ENCODE results near the gene COMT.
"Not testable (repeated sequence)": the region's sequence is repeated elsewhere in the genome, so short reads cannot be mapped to it uniquely, and the experiment has no call there.

Gene COMT

GRCh38 chr22:19903031-19903430 lies 38.5 kb upstream of the COMT start:
- Histone ChIP-seq H3K4me3 (no peak overlapping the region), H3K27ac (no peak overlapping the region)
- no peak for TF ChIP-seq CTCF (IDR thresholded peaks at IDR 0.05)
- no peak for DNase-seq (ENCODE audit: low spot score)

GRCh38 chr22:19903513-19903912 lies 38.1 kb upstream of the COMT start:
- no peak for TF ChIP-seq CTCF (IDR thresholded peaks at IDR 0.05)
- Histone ChIP-seq H3K4me3 (no peak overlapping the region), H3K27ac (no peak overlapping the region)
- no peak for DNase-seq (ENCODE audit: low spot score)

- no peak for TF ChIP-seq CTCF (IDR thresholded peaks at IDR 0.05)
- no peak overlapping the region for H3K4me3 ChIP-seq
- H3K27ac ChIP-seq, result no peak overlapping the region
- no peak for DNase-seq (ENCODE audit: low spot score)
These were observed 37.3 kb upstream of the COMT start for GRCh38 chr22:19904174-19904856.

GRCh38 chr22:19904935-19905334 lies 36.6 kb upstream of the COMT start:
- DNase-seq (ENCODE audit: low spot score), result no peak
- H3K27ac ChIP-seq, result no peak overlapping the region
- H3K4me3 ChIP-seq, result no peak overlapping the region
- TF ChIP-seq CTCF (IDR thresholded peaks at IDR 0.05), result no peak

- Histone ChIP-seq H3K27ac (no peak overlapping the region), H3K4me3 (no peak overlapping the region)
- no peak for DNase-seq (ENCODE audit: low spot score)
- no peak for TF ChIP-seq CTCF (IDR thresholded peaks at IDR 0.05)
These were observed 36.0 kb upstream of the COMT start for GRCh38 chr22:19905347-19906276.

GRCh38 chr22:19906864-19907263 lies 34.7 kb upstream of the COMT start:
- H3K27ac ChIP-seq; DNase-seq (ENCODE audit: low spot score); H3K4me3 ChIP-seq: not testable (repeated sequence)

- DNase-seq (ENCODE audit: low spot score); H3K4me3 ChIP-seq; H3K27ac ChIP-seq: not testable (repeated sequence)
These were observed 33.7 kb upstream of the COMT start for GRCh38 chr22:19907902-19908301.

Measured in coronary artery (tissue), 2 donors.